Stomach (tissue), 4 donors: ENCODE results near the gene UBFD1.

Source experiments
- POLR2A ChIP-seq, 4 donors: fragments of 450-650 bp; IDR thresholded peaks; one replicate each; pipeline ENCODE4 v1.6.1; 2016; ENCODE audit warnings: antibody characterized with exemption in 4 of 4, control low read depth in 2 of 4, mild to moderate bottlenecking in 1 of 4, moderate library complexity in 1 of 4
- TF ChIP-seq, protein P1 (sequence below), 7 experiments: fragments of 450-650 bp in 4 of 7; fragments of 200-600 bp in 3 of 7; sonication (generic) in 3 of 7; IDR thresholded peaks; one replicate each; pipeline ENCODE4 v1.5.1; 2016 to 2019; ENCODE audit warnings: antibody characterized with exemption in 7 of 7, control low read depth in 2 of 7, mild to moderate bottlenecking in 1 of 7

DNA sequence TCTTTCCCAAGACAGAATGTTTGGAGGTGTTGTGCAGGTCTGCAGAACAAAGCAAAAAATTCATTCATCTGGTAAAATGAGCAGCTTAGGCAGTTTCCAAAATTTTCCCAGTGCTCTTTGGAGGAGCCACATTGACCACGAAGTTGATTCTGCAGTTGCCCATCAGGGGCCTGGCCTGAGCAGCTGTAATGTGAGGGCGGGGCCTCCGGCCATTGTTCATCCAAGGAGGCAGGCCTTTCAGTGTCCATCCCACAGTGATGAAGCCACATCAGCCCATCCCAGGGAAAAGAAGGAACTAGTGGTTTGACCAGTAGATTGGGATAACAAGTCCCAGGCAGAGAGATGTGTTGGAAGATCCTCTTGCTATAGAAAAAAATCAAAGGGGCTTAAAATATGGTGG, 10.1 kb downstream of the UBFD1 start:
- TF ChIP-seq, protein P1, sequence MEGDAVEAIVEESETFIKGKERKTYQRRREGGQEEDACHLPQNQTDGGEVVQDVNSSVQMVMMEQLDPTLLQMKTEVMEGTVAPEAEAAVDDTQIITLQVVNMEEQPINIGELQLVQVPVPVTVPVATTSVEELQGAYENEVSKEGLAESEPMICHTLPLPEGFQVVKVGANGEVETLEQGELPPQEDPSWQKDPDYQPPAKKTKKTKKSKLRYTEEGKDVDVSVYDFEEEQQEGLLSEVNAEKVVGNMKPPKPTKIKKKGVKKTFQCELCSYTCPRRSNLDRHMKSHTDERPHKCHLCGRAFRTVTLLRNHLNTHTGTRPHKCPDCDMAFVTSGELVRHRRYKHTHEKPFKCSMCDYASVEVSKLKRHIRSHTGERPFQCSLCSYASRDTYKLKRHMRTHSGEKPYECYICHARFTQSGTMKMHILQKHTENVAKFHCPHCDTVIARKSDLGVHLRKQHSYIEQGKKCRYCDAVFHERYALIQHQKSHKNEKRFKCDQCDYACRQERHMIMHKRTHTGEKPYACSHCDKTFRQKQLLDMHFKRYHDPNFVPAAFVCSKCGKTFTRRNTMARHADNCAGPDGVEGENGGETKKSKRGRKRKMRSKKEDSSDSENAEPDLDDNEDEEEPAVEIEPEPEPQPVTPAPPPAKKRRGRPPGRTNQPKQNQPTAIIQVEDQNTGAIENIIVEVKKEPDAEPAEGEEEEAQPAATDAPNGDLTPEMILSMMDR (IDR thresholded peaks at IDR 0.05) = no peak
- TF ChIP-seq POLR2A (IDR thresholded peaks at IDR 0.05) = no peak
